A549 (cell line): ENCODE data around the gene PTPRN2. TPM values are rescaled to one million over a fixed set of nuclear protein-coding genes. Genes with fewer than 3 reads are reported as not detected.

Source experiments
- ATAC-seq, 2 experiments: fragments of 200-7000 bp in 1 of 2; fragments of >200 bp in 1 of 2; cut with Nextera tagmentation in 1 of 2; cut with Tn5 transposase in 1 of 2; 3 replicates each; pipeline versions ENCODE4 v1.8.0 to v1.9.1; 2018 to 2020; ENCODE audit warnings: mild to moderate bottlenecking in 1 of 2, moderate library complexity in 1 of 2
- CTCF ChIA-PET: fragments of 300-600 bp; sonication (Branson Sonifier 250); formaldehyde crosslinking; extraction: SDS; loops from one replicate; lab custom pipeline; 2021; ENCODE audit warnings: antibody characterized with exemption, inconsistent platforms; lab: Yijun Ruan, JAX
- POLR2A ChIA-PET: fragments of 350-600 bp; formaldehyde crosslinking; extraction: SDS; loops from one replicate; lab custom pipeline; 2021; ENCODE audit warnings: antibody characterized with exemption, inconsistent platforms; lab: Yijun Ruan, JAX
- DNase-seq, 2 experiments: peaks; one replicate each; pipeline versions ENCODE4 v3.0.0 to v3.0.0-alpha.2; 2011 to 2016; ENCODE audit warnings: low read depth in 1 of 2, low spot score in 1 of 2
- FAIRE-seq: peaks from 2 replicates; lab custom pipeline; 2011; peaks lifted over from hg19 to GRCh38; lab: Jason Lieb, UNC
- H3K27ac ChIP-seq, 2 experiments: fragments of >200 bp; sonication (Bioruptor Twin); formaldehyde crosslinking; 3 replicates each; pipeline ENCODE4 v1.5.1; 2016 to 2017
- H3K4me1 ChIP-seq: fragments of >200 bp; sonication (Bioruptor Twin); formaldehyde crosslinking; 3 replicates; pipeline ENCODE4 v1.6.1; 2016
- H3K4me2 ChIP-seq: fragments of >200 bp; sonication (Bioruptor Twin); formaldehyde crosslinking; 3 replicates; pipeline ENCODE4 v1.6.1; 2016
- H3K4me3 ChIP-seq: fragments of >200 bp; sonication (Bioruptor Twin); formaldehyde crosslinking; 3 replicates; pipeline ENCODE4 v1.5.1; 2016
- H3K9me3 ChIP-seq: fragments of >200 bp; sonication (Bioruptor Twin); formaldehyde crosslinking; 3 replicates; pipeline ENCODE4 v1.6.1; 2016
- BCL3 ChIP-seq: fragments of >200 bp; sonication (Bioruptor Twin); formaldehyde crosslinking; IDR thresholded peaks from 3 replicates; pipeline ENCODE4 v1.6.1; 2016
- CTCF ChIP-seq: fragments of >200 bp; sonication (Bioruptor Twin); formaldehyde crosslinking; IDR thresholded peaks from 3 replicates; pipeline ENCODE4 v1.5.1; 2016
- E2F6 ChIP-seq: IDR thresholded peaks from 2 replicates; pipeline ENCODE4 v1.6.1; 2012; ENCODE audit warnings: low read depth, borderline replicate concordance
- EHF ChIP-seq: fragments of 250-450 bp; sonication (Bioruptor Pico); IDR thresholded peaks from 2 replicates; pipeline ENCODE4 v1.5.0; 2020; ENCODE audit warnings: mild to moderate bottlenecking
- ELK1 ChIP-seq: fragments of 150-350 bp; IDR thresholded peaks from 2 replicates; pipeline ENCODE4 v1.6.1; 2014; ENCODE audit warnings: low read depth, mild to moderate bottlenecking, low read length
- ESRRA ChIP-seq: fragments of 150-350 bp; IDR thresholded peaks from 2 replicates; pipeline ENCODE4 v1.6.1; 2014; ENCODE audit warnings: mild to moderate bottlenecking, low read length, borderline replicate concordance
- HES2 ChIP-seq: fragments of >200 bp; sonication (Bioruptor Twin); formaldehyde crosslinking; IDR thresholded peaks from 2 replicates; pipeline ENCODE4 v1.6.1; 2016
- HMGXB4 ChIP-seq: fragments of 250-450 bp; sonication (Bioruptor Pico); IDR thresholded peaks from 2 replicates; pipeline ENCODE4 v1.5.0; 2021; ENCODE audit warnings: mild to moderate bottlenecking, moderate library complexity, borderline replicate concordance
- HOXA7 ChIP-seq: fragments of 250-450 bp; sonication (Bioruptor Pico); IDR thresholded peaks from 2 replicates; pipeline ENCODE4 v1.5.0; 2020; ENCODE audit warnings: mild to moderate bottlenecking, moderate library complexity
- HOXB13 ChIP-seq: fragments of 250-450 bp; sonication (Bioruptor Pico); IDR thresholded peaks from 2 replicates; pipeline ENCODE4 v1.5.0; 2020; ENCODE audit warnings: low read depth, mild to moderate bottlenecking, moderate library complexity
- KDM1A ChIP-seq: fragments of 200-600 bp; sonication (generic); IDR thresholded peaks from 2 replicates; pipeline ENCODE4 v1.6.1; 2016; ENCODE audit warnings: low read depth, mild to moderate bottlenecking
- KDM5A ChIP-seq: fragments of 200-600 bp; sonication (generic); IDR thresholded peaks from 2 replicates; pipeline ENCODE4 v1.6.1; 2016; ENCODE audit warnings: antibody characterized with exemption, mild to moderate bottlenecking
- MAX ChIP-seq: IDR thresholded peaks from 2 replicates; pipeline ENCODE4 v1.6.1; 2012
- MYC ChIP-seq: IDR thresholded peaks from 2 replicates; pipeline ENCODE4 v1.6.1; 2012; ENCODE audit warnings: mild to moderate bottlenecking, inconsistent platforms, low read length, improper control_type of control experiment, borderline replicate concordance
- NFE2L2 ChIP-seq: fragments of 150-350 bp; conservative IDR thresholded peaks from 2 replicates; pipeline ENCODE4 v1.6.1; 2014; ENCODE audit warnings: low read length
- PHF8 ChIP-seq: fragments of 200-600 bp; sonication (generic); IDR thresholded peaks from 2 replicates; pipeline ENCODE4 v1.6.1; 2016; ENCODE audit warnings: low read depth, mild to moderate bottlenecking, antibody characterized with exemption, moderate library complexity, borderline replicate concordance
- RARB ChIP-seq: fragments of 250-450 bp; sonication (Bioruptor Pico); IDR thresholded peaks from 2 replicates; pipeline ENCODE4 v1.8.0; 2021; ENCODE audit warnings: mild to moderate bottlenecking, moderate library complexity
- RFX5 ChIP-seq: fragments of 450-650 bp; IDR thresholded peaks from 2 replicates; pipeline ENCODE4 v1.7.1; 2014; ENCODE audit warnings: antibody characterized with exemption, mild to moderate bottlenecking, moderate library complexity
- RNF2 ChIP-seq: fragments of 200-600 bp; sonication (generic); IDR thresholded peaks from 2 replicates; pipeline ENCODE4 v1.6.1; 2016; ENCODE audit warnings: low read depth, mild to moderate bottlenecking, antibody characterized with exemption, moderate library complexity, borderline replicate concordance
- TP53 ChIP-seq: fragments of 250-450 bp; sonication (Bioruptor Pico); IDR thresholded peaks from 2 replicates; pipeline ENCODE4 v1.5.0; 2021; ENCODE audit warnings: mild to moderate bottlenecking, moderate library complexity
- USF2 ChIP-seq: fragments of 450-650 bp; IDR thresholded peaks from 2 replicates; pipeline ENCODE4 v1.6.1; 2014; ENCODE audit warnings: antibody characterized with exemption
- ZFP36 ChIP-seq: fragments of 450-650 bp; IDR thresholded peaks from 2 replicates; pipeline ENCODE4 v1.6.1; 2014; ENCODE audit warnings: borderline replicate concordance; ENCODE audit not compliant: partially characterized antibody
- WGBS: methylation state at CpG from one replicate; pipeline ENCODE4 v1.1.6; 2017; ENCODE audit errors: missing lambda C conversion rate; 5-methylcytosine and 5-hydroxymethylcytosine counted together
- polyA plus RNA-seq, 4 experiments: library from polyadenylated mRNA; depleted of rRNA in 3 of 4; stranded (reverse); fragments of >200 nt; fragmentation: RNase III in 1 of 4; extraction: RNeasy Plus Mini Kit Qiagen cat#74134 plus additional on column Dnase treatment in 1 of 4; gene quantifications; 2 replicates in 3 of 4; 3 replicates in 1 of 4; pipeline ENCODE4 v1.2.3, GENCODE V29; 2011 to 2017

PTPRN2 gene
- polyA plus RNA-seq, 2 of the 4 experiments (the other 2 are of a cell fraction), result 0.41 to 1.2 TPM

GRCh38 chr7:157543276-157543675 lies 1044.3 kb downstream of the PTPRN2 start:
- Histone ChIP-seq H3K4me3 (no peak overlapping the region), H3K4me1 (no peaks in the 10 kb centered on the region), H3K4me2 (no peak overlapping the region), H3K27ac (no peak overlapping the region), H3K9me3 (no peaks in the 10 kb centered on the region)
- POLR2A ChIA-PET, result no interaction called here
- CTCF ChIA-PET, result interaction anchor here (0.7 kb wide), 1 partner anchor 59 kb away, joined by 3 read pairs; no protein-coding TSS in a partner anchor
- 58% methylated on average over 11 of the region's 11 CpGs for WGBS
- FAIRE-seq (no peak), ATAC-seq (no peak), DNase-seq (no peak)
- TF ChIP-seq BCL3, result no peak
- TF ChIP-seq MAX, result no peak
- TF ChIP-seq TP53 (CRISPR knock-in tag), result no peak
- TF ChIP-seq HMGXB4 (CRISPR knock-in tag), result no peak
- TF ChIP-seq NFE2L2, result no peak
- no peak for TF ChIP-seq E2F6
- no peak for TF ChIP-seq MYC

GRCh38 chr7:157542068-157543021 lies 1045.3 kb downstream of the PTPRN2 start:
- H3K9me3 ChIP-seq, result no peaks in the 10 kb centered on the region
- ChIA-PET POLR2A (no interaction called here), CTCF (no interaction called here)
- TF ChIP-seq MYC (no peak), EHF (CRISPR knock-in tag) (no peak), KDM1A (no peak), HOXA7 (CRISPR knock-in tag) (no peak), RNF2 (no peak), HOXB13 (CRISPR knock-in tag) (no peak), RARB (no peak)
- H3K4me1 ChIP-seq, result no peaks in the 10 kb centered on the region
- 56% methylated on average over 30 of the region's 33 CpGs for WGBS
- 0 out of 6 replicates have a peak, but pooled peaks of 1 of the 2 experiments have one; percentile 18 for ATAC-seq
- no peak overlapping the region for H3K4me2 ChIP-seq
- no peak overlapping the region for H3K27ac ChIP-seq
- no peak overlapping the region for H3K4me3 ChIP-seq
- no peak for FAIRE-seq
- DNase-seq, result no peak

- ChIA-PET POLR2A (no interaction called here), CTCF (no interaction called here)
- H3K4me2 ChIP-seq, result no peak overlapping the region
- H3K4me1 ChIP-seq, result no peaks in the 10 kb centered on the region
- FAIRE-seq, result no peak
- 71% methylated on average over 25 of the region's 26 CpGs for WGBS
- ATAC-seq, result no peak; a peak in 1 of 6 replicates
- H3K27ac ChIP-seq, result no peak overlapping the region
- H3K9me3 ChIP-seq, result no peaks in the 10 kb centered on the region
- no peak overlapping the region for H3K4me3 ChIP-seq
- no peak for DNase-seq
- TF ChIP-seq PHF8, result no peak
- TF ChIP-seq RFX5, result no peak
- TF ChIP-seq ELK1, result no peak
- no peak for TF ChIP-seq HES2
- no peak for TF ChIP-seq TP53 (CRISPR knock-in tag)
- no peak for TF ChIP-seq CTCF
- no peak for TF ChIP-seq KDM5A
- no peak for TF ChIP-seq ESRRA
- TF ChIP-seq USF2, result no peak
- no peak for TF ChIP-seq ZFP36
Observed at GRCh38 chr7:157541295-157542067, 1046.1 kb downstream of the PTPRN2 start.
